ENCODE measurements around the gene SYTL3.
A peak's percentile ranks its signal among the peaks of the same experiment; 100 is the strongest.

Gene SYTL3

GRCh38 chr6:158813032-158813431 is 163.2 kb downstream of the SYTL3 start:
- H3K27ac ChIP-seq = peak overlapping the region; percentile 20; the same call in 1 of the 2 replicates
- TF ChIP-seq, protein P1, sequence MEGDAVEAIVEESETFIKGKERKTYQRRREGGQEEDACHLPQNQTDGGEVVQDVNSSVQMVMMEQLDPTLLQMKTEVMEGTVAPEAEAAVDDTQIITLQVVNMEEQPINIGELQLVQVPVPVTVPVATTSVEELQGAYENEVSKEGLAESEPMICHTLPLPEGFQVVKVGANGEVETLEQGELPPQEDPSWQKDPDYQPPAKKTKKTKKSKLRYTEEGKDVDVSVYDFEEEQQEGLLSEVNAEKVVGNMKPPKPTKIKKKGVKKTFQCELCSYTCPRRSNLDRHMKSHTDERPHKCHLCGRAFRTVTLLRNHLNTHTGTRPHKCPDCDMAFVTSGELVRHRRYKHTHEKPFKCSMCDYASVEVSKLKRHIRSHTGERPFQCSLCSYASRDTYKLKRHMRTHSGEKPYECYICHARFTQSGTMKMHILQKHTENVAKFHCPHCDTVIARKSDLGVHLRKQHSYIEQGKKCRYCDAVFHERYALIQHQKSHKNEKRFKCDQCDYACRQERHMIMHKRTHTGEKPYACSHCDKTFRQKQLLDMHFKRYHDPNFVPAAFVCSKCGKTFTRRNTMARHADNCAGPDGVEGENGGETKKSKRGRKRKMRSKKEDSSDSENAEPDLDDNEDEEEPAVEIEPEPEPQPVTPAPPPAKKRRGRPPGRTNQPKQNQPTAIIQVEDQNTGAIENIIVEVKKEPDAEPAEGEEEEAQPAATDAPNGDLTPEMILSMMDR (conservative IDR thresholded peaks at IDR 0.05) = no peak
